GM12865 (cell line): ENCODE measurements around the gene ATF1.
A peak's percentile ranks its signal among the peaks of the same experiment; 100 is the strongest.
"Not testable (repeated sequence)": the region's sequence is repeated elsewhere in the genome, so short reads cannot be mapped to it uniquely, and the experiment has no call there.

Experiments
- DNase-seq: peaks from one replicate; pipeline ENCODE4 v3.0.0; 2010; ENCODE audit warnings: low read depth
- H3K4me3 ChIP-seq: 2 replicates; pipeline ENCODE4 v1.5.1; 2011; ENCODE audit warnings: mild to moderate bottlenecking, low read depth, low read length, control low read depth
- CTCF ChIP-seq: IDR thresholded peaks from 2 replicates; pipeline ENCODE4 v1.5.1; 2011; ENCODE audit warnings: low read length, control low read depth, low read depth, inconsistent platforms; ENCODE audit not compliant: insufficient read depth; ENCODE audit errors: missing control alignments

ATF1 gene

GRCh38 chr12:50822082-50822481, 58.2 kb downstream of the ATF1 start:
- no peak for DNase-seq
- H3K4me3 ChIP-seq: no peak overlapping the region
- no peak for TF ChIP-seq CTCF

- not testable (repeated sequence) for DNase-seq
Measured at GRCh38 chr12:50823724-50824123, 59.8 kb downstream of the ATF1 start.

GRCh38 chr12:50824914-50825313, 61.0 kb downstream of the ATF1 start:
- no peak overlapping the region for H3K4me3 ChIP-seq
- no peak for TF ChIP-seq CTCF

More at GRCh38 chr12:50823724-50824123, 59.8 kb downstream of the ATF1 start:
- H3K4me3 ChIP-seq: not testable (repeated sequence)

GRCh38 chr12:50825372-50825838, 61.5 kb downstream of the ATF1 start:
- peak; percentile 67 for DNase-seq
- no peak overlapping the region for H3K4me3 ChIP-seq
- peak; percentile 22 for TF ChIP-seq CTCF

More at GRCh38 chr12:50824914-50825313, 61.0 kb downstream of the ATF1 start:
- no peak for DNase-seq

GRCh38 chr12:50828121-50828520, 64.2 kb downstream of the ATF1 start:
- no peak for DNase-seq
- TF ChIP-seq CTCF: no peak

GRCh38 chr12:50828886-50829285, 65.0 kb downstream of the ATF1 start:
- no peak for DNase-seq
- no peak for TF ChIP-seq CTCF
- no peak overlapping the region for H3K4me3 ChIP-seq

More at GRCh38 chr12:50828121-50828520, 64.2 kb downstream of the ATF1 start:
- no peak overlapping the region for H3K4me3 ChIP-seq

GRCh38 chr12:50833801-50834200, 69.9 kb downstream of the ATF1 start:
- not testable (repeated sequence) for H3K4me3 ChIP-seq, DNase-seq

- DNase-seq: no peak
- no peak overlapping the region for H3K4me3 ChIP-seq
- no peak for TF ChIP-seq CTCF
Measured at GRCh38 chr12:50839042-50839441, 75.1 kb downstream of the ATF1 start.
